HepG2 (cell line): ENCODE measurements around the gene IRF2BPL. TPM values are rescaled to one million over a fixed set of nuclear protein-coding genes. Genes with fewer than 3 reads are reported as not detected.

ENCODE experiments used
- ARNT2 ChIP-seq: sonication (generic); formaldehyde crosslinking; IDR thresholded peaks from 2 replicates; pipeline ENCODE4 v1.8.0; 2022; ENCODE audit warnings: mild to moderate bottlenecking, low read depth, missing genetic modification reagents, moderate library complexity
- CHD4 ChIP-seq: fragments of 200-600 bp; sonication (generic); IDR thresholded peaks from 2 replicates; pipeline ENCODE4 v1.7.0; 2017; ENCODE audit warnings: mild to moderate bottlenecking, low read length, borderline replicate concordance
- EP300 ChIP-seq, 3 experiments: sonication (generic) in 1 of 3; formaldehyde crosslinking in 1 of 3; IDR thresholded peaks; 2 replicates each; pipeline versions ENCODE4 v1.5.1 to v1.6.1; 2011 to 2020; ENCODE audit warnings: low read depth in 2 of 3, low read length in 2 of 3, borderline replicate concordance in 1 of 3, improper control_type of control experiment in 1 of 3, mild to moderate bottlenecking in 1 of 3, missing genetic modification reagents in 1 of 3, moderate library complexity in 1 of 3
- GATA4 ChIP-seq: sonication (generic); IDR thresholded peaks from 2 replicates; pipeline ENCODE4 v1.6.1; 2016; ENCODE audit warnings: antibody characterized with exemption, low read depth, borderline replicate concordance
- JARID2 ChIP-seq: sonication (generic); formaldehyde crosslinking; IDR thresholded peaks from 2 replicates; pipeline ENCODE4 v1.8.1; 2023; ENCODE audit warnings: missing genetic modification reagents, inconsistent platforms; ENCODE audit not compliant: insufficient replicate concordance
- MATR3 ChIP-seq: sonication (generic); formaldehyde crosslinking; IDR thresholded peaks from 2 replicates; pipeline ENCODE4 v1.4.0; 2020; ENCODE audit warnings: missing genetic modification reagents
- NR1H2 ChIP-seq: sonication (generic); formaldehyde crosslinking; IDR thresholded peaks from 2 replicates; pipeline ENCODE4 v1.8.1; 2022; ENCODE audit warnings: low read depth, missing genetic modification reagents, borderline replicate concordance
- PAF1 ChIP-seq: IDR thresholded peaks from 2 replicates; pipeline ENCODE4 v1.6.1; 2016; ENCODE audit warnings: missing genetic modification reagents, missing compliant biosample characterization
- PHB2 ChIP-seq: fragments of 450-650 bp; IDR thresholded peaks from 2 replicates; pipeline ENCODE4 v1.6.1; 2018; ENCODE audit not compliant: partially characterized antibody
- ZC3H13 ChIP-seq: sonication (generic); formaldehyde crosslinking; IDR thresholded peaks from 2 replicates; pipeline ENCODE4 v1.8.1; 2023; ENCODE audit warnings: mild to moderate bottlenecking, missing genetic modification reagents, moderate library complexity
- ZFP37 ChIP-seq: sonication (generic); formaldehyde crosslinking; IDR thresholded peaks from 2 replicates; pipeline ENCODE4 v1.4.0; 2020; ENCODE audit warnings: missing genetic modification reagents, borderline replicate concordance
- ZFX ChIP-seq: sonication (generic); formaldehyde crosslinking; IDR thresholded peaks from 2 replicates; pipeline ENCODE4 v1.4.0; 2020; ENCODE audit warnings: mild to moderate bottlenecking, low read depth, missing genetic modification reagents, moderate library complexity
- ZMAT3 ChIP-seq: sonication (generic); formaldehyde crosslinking; conservative IDR thresholded peaks from 2 replicates; pipeline ENCODE4 v1.7.0; 2021; ENCODE audit warnings: missing genetic modification reagents
- ZNF138 ChIP-seq: sonication (generic); formaldehyde crosslinking; IDR thresholded peaks from 2 replicates; pipeline ENCODE4 v1.5.0; 2020; ENCODE audit warnings: mild to moderate bottlenecking, low read depth, missing genetic modification reagents
- ZNF292 ChIP-seq: sonication (generic); formaldehyde crosslinking; IDR thresholded peaks from 2 replicates; pipeline ENCODE4 v1.8.1; 2022; ENCODE audit warnings: mild to moderate bottlenecking, low read depth, missing genetic modification reagents, borderline replicate concordance
- ZNF607 ChIP-seq: sonication (generic); formaldehyde crosslinking; IDR thresholded peaks from 2 replicates; pipeline ENCODE4 v1.5.1; 2020; ENCODE audit warnings: missing genetic modification reagents, mild to moderate bottlenecking, borderline replicate concordance
- ZNF687 ChIP-seq: sonication (generic); formaldehyde crosslinking; IDR thresholded peaks from 2 replicates; pipeline ENCODE4 v1.5.1; 2020; ENCODE audit warnings: mild to moderate bottlenecking, missing genetic modification reagents, moderate library complexity
- ZNF816 ChIP-seq: sonication (generic); formaldehyde crosslinking; IDR thresholded peaks from 2 replicates; pipeline ENCODE4 v1.8.0; 2022; ENCODE audit warnings: missing genetic modification reagents, mild to moderate bottlenecking, borderline replicate concordance
- polyA plus RNA-seq, 8 experiments: library from polyadenylated mRNA; depleted of rRNA in 3 of 8; stranded (reverse) in 7 of 8; unstranded in 1 of 8; fragments of >200 nt; fragmentation: Illumina TruSeq in 4 of 8; extraction: Trizol in 4 of 8; gene quantifications; 2 replicates each; pipeline versions ENCODE4 v1.2.1 to v1.2.3, GENCODE V29; 2011 to 2016; ENCODE audit warnings: low read depth in 4 of 8, missing spikeins in 1 of 8, mixed read lengths in 1 of 8; ENCODE audit not compliant: insufficient read depth in 1 of 8
- total RNA-seq, 5 experiments: library from RNA; depleted of rRNA; stranded (reverse); fragments of >200 nt; fragmentation: Illumina TruSeq; extraction: Trizol; gene quantifications; 2 replicates each; pipeline ENCODE4 v1.2.3, GENCODE V29; 2016; ENCODE audit warnings: low read depth in 1 of 5
- TF ChIP-seq, protein P1 (sequence below): sonication (generic); formaldehyde crosslinking; IDR thresholded peaks from 2 replicates; pipeline ENCODE4 v1.4.0; 2020; ENCODE audit warnings: missing genetic modification reagents

The IRF2BPL gene
- total and polyA plus RNA-seq, 2 of the 13 experiments (the other 11 are each of a cell fraction or from before 2014, with no cell fraction given), result 6.6 to 8.4 TPM

- TF ChIP-seq ZNF292 (CRISPR knock-in tag) (no peak), PAF1 (CRISPR knock-in tag) (no peak), ZNF607 (CRISPR knock-in tag) (0 out of 2 replicates have a peak, but pooled peaks have one; percentile 56), ZFX (CRISPR knock-in tag) (peak; percentile 53), ZMAT3 (CRISPR knock-in tag) (no peak; the same call in 1 of the 2 replicates), ZFP37 (CRISPR knock-in tag) (no peak), GATA4 (no peak), ZNF816 (CRISPR knock-in tag) (no peak), ZNF687 (peak; percentile 85), ARNT2 (no peak; the same call in 1 of the 2 replicates), ZNF138 (no peak), JARID2 (peak; percentile 3), NR1H2 (CRISPR knock-in tag) (no peak), EP300 (IDR thresholded peaks at IDR 0.05; ENCODE audit: low read depth in 2 of 2, low read length in 2 of 2) (no peak), EP300 (CRISPR knock-in tag; IDR thresholded peaks at IDR 0.05; ENCODE audit: borderline replicate concordance) (no peak), PHB2 (no peak), CHD4 (no peak), MATR3 (CRISPR knock-in tag) (no peak), ZC3H13 (CRISPR knock-in tag) (peak; percentile 81)
- TF ChIP-seq, protein P1, sequence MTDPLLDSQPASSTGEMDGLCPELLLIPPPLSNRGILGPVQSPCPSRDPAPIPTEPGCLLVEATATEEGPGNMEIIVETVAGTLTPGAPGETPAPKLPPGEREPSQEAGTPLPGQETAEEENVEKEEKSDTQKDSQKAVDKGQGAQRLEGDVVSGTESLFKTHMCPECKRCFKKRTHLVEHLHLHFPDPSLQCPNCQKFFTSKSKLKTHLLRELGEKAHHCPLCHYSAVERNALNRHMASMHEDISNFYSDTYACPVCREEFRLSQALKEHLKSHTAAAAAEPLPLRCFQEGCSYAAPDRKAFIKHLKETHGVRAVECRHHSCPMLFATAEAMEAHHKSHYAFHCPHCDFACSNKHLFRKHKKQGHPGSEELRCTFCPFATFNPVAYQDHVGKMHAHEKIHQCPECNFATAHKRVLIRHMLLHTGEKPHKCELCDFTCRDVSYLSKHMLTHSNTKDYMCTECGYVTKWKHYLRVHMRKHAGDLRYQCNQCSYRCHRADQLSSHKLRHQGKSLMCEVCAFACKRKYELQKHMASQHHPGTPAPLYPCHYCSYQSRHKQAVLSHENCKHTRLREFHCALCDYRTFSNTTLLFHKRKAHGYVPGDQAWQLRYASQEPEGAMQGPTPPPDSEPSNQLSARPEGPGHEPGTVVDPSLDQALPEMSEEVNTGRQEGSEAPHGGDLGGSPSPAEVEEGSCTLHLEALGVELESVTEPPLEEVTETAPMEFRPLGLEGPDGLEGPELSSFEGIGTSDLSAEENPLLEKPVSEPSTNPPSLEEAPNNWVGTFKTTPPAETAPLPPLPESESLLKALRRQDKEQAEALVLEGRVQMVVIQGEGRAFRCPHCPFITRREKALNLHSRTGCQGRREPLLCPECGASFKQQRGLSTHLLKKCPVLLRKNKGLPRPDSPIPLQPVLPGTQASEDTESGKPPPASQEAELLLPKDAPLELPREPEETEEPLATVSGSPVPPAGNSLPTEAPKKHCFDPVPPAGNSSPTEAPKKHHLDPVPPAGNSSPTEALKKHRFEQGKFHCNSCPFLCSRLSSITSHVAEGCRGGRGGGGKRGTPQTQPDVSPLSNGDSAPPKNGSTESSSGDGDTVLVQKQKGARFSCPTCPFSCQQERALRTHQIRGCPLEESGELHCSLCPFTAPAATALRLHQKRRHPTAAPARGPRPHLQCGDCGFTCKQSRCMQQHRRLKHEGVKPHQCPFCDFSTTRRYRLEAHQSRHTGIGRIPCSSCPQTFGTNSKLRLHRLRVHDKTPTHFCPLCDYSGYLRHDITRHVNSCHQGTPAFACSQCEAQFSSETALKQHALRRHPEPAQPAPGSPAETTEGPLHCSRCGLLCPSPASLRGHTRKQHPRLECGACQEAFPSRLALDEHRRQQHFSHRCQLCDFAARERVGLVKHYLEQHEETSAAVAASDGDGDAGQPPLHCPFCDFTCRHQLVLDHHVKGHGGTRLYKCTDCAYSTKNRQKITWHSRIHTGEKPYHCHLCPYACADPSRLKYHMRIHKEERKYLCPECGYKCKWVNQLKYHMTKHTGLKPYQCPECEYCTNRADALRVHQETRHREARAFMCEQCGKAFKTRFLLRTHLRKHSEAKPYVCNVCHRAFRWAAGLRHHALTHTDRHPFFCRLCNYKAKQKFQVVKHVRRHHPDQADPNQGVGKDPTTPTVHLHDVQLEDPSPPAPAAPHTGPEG (CRISPR knock-in tag), result peak; percentile 64
Measured at GRCh38 chr14:77026166-77026929, 2.2 kb downstream of the IRF2BPL start (continued).
